NCI-H1105 (cell line): ENCODE measurements around the gene TACO1.

Source experiments
- DNase-seq: peaks from one replicate; lab custom pipeline; 2025; lab: John Stamatoyannopoulos, UW

Gene TACO1

DNA sequence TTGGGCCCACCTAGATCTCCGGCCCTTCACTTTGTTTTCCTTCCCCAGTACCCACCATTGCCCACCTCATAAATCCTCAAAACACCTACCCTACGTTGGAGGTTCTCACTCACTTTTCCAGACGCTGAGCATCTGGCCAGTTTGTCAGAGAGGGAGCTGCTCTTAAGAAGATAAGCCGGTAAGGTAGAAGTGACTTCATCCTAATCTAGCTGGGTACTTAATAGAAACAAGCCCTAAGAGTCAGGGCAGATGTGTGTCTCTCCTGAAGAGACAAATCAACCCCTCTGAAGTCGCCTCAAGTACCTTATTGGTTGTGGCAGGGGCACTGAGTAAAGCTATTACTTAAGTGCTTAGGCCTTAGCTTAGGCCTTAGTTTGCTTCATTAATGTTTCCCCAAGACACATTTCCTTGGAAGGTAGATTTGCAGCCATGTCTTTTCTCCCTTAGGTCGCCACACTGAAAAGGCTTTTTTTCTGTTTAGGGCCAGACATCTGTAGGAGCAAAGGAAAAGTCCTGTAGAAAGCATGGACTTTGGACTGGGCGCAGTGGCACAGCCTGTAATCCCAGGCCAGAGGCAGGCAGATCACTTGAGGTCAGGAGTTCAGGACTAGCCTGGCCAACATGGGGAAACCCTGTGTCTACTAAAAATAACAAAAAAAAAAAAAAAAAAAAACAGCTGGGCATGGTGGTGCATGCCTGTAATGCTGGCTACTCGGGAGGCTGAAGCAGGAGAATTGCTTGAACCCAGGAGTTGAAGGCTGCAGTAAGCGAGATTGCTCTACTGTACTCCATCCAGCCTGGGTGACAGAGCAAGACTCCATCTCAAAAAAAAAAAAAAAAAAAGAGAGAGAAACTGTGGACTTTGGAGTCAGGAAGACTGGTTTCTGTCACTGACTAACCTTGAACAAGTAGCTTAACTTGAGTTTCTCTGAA, 1.0 kb downstream of the TACO1 start:
- DNase-seq: no peak

- no peak for DNase-seq
These were observed 9.3 kb downstream of the TACO1 start for GRCh38 chr17:63609816-63610573.

- DNase-seq: no peak
These were observed 10.2 kb downstream of the TACO1 start for GRCh38 chr17:63610854-63611253.

DNA sequence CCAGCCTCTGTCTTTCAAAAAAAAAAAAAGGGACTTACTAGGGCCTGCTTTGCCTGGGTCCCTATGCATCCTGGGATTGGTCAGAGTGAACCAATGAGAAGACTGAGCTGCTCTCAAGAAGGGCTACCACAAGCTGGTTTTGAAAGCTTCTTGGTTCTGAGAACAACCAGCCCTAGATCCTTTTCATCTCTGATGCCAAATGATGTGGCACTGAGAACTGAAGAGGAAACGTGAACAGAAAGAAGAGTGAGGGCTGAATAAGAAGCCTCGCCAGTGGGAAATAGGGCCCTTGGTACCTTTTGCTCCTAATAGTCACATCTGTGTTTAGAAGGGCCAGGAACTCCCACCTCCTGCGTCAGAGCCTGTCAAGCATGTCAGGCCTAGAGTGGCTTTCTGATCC, 10.7 kb downstream of the TACO1 start:
- no peak for DNase-seq

DNA sequence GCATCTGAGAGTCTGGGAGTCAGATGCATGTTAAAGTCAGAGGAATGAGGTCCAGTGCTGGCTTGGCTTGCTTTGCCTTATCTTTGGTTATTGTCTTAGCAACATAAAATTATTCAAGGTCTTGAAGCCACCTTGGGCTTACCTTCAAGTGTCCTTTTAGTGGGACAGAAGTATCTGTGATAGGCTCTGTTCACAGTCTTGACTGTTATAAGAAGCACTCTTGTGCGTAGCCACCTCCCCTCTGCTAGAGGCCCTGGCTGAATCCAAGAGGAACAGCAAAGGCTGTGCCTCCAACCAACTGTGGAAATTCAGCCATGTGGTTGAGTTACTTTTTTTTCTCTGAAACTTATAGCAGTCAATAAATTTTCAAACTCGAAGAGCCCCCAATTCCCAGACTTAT, 13.0 kb downstream of the TACO1 start:
- DNase-seq: no peak

DNA sequence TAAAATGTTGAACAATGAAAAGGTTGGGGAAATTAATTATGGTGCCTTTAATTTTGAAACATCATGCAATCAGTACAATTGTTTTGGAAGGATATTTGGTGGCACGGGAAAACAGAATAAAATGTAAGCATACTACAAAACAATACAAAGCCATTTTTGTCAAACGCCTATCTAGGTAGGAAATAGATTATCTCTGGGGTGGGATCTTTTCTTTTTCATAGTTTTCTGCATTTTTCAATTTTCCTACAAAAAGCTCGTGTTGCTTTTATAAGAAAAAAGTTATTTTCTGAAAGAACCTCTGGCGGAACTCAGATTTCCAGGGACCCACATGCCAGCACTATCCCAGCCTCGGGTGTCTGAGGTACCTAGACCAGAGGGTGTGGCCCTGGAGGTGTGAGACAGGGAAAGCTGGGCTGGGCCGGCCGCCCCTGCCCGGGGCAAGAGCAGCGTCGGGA, 20.6 kb downstream of the TACO1 start:
- no peak for DNase-seq

GRCh38 chr17:63621684-63622573, 21.2 kb downstream of the TACO1 start, which contains the start of gene MAP3K3:
Gene MAP3K3, plus strand, starts transcription at chr17:63622417. Its CDS starts 343 bp downstream, at chr17:63622760.
- DNase-seq: peak; percentile 98

DNA sequence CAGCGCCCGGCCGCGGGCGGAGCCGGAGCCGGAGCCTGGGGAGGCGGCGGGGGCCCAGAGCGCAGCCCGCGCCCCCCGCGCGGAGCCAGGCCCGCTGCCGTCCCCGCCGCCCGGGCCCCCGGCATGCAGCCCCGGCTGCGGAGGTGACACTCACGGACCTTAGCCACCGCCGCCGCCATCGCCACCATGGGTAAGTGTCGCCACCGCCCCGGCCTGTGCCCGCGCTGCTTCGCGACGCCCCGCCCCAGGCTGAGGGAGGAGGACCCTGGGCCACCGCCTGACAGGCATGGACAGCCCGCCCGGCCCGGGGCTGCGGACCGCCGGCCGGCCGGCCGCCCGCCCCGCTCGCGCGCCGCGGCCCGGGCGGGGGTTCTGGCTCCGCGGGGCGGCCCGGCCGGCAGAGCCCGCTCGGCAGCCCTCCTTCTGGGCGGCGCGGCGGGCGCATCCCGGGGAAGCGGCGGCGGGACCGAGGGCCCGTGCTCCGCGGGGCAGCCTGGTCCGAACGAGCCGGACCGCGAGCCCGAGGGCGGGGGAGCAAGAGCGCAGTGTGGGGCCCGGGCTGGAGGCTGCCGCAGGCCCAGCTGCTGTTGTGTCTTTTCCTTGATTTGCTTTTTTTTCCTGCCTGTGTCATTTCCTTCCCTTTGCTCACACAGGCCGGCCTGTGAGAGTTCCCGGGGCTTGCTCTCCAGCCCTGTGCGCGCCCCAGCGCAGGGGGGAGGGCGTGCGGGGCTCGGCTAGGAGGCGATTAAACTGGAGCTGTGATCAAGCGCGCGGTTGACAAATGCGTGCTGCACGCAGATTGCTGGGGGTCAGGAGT, 22.1 kb downstream of the TACO1 start:
- peak; percentile 18 for DNase-seq

GRCh38 chr17:63623786-63624530, 23.3 kb downstream of the TACO1 start:
- no peak for DNase-seq

- DNase-seq: no peak
These were observed 23.8 kb downstream of the TACO1 start for GRCh38 chr17:63624531-63624880.

- no peak for DNase-seq
These were observed 26.0 kb downstream of the TACO1 start for GRCh38 chr17:63626551-63627180.

DNA sequence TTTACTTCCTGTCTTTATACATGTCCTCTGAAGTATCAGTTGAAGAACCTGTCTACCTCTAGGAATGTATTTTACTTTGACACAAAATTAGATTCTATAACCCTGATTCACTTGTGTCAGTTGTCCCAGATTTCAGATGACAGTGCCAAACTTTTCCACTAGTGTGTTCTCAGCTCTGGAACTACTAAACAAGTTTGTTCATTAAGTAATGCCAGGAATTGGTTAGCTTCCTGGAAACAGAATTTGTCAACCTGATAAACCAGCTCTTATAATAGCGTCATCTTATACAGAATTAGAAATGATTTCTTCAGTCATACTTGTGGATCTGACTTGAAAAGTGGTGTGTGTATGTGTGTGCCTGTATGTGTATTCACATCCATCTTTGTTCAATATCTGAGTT, 28.9 kb downstream of the TACO1 start:
- DNase-seq: no peak

DNA sequence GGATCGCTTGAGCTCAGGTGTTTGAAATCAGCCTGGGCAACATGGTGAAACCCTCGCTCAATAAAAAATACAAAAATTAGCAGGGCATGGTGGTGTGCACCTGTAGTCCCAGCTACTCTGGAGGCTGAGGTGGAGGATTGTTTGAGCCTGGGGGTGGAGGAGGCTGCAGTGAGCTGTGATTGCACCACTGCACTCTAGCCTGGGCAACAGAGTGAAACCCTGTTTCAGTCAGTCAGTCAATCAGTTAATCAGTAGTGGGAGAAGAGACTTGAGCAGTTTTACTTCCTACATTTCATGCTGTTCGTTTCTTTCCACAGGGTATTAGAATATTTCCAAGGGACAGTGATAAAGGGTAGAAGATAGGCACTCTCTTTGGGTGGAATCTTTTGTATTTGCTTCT, 30.4 kb downstream of the TACO1 start:
- DNase-seq: no peak

DNA sequence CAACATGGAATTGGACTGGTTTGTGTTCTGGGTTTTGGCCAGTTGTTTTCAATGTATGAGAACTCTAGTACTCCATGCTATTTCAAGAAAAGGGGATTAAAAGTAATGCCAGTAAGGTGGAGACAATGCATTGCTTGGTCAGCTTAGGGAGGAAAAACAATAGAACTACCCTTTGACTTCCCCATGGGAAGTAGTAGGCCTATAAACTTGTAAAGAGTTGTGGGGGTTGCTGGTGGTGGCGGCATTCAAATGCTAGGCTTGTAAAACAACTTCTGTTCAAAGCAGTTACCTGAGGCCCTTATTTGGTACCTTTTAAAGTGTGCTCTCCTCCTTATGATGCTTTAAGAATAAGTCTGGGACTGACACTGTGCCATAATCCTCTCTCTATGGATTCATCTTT, 30.9 kb downstream of the TACO1 start:
- no peak for DNase-seq

DNA sequence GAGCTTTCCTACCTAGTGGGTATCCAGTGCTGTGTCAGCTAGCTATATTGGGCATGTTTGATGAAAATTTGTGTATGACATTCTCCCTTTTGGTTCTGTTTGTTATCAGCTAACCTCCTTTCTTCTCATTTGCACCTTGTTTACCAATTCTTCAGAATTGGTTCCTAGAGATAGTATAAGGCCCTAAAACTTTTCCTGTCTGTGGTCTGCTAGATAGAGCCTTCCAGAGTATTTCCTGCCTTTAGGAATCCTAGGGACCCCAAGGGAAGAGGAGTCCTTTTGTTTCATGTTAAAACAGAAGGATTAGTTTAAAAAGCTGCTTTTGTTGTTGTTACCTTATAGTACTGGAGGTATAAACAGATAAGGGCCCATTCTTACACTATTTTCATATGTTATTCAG, 33.0 kb downstream of the TACO1 start:
- DNase-seq: no peak

DNA sequence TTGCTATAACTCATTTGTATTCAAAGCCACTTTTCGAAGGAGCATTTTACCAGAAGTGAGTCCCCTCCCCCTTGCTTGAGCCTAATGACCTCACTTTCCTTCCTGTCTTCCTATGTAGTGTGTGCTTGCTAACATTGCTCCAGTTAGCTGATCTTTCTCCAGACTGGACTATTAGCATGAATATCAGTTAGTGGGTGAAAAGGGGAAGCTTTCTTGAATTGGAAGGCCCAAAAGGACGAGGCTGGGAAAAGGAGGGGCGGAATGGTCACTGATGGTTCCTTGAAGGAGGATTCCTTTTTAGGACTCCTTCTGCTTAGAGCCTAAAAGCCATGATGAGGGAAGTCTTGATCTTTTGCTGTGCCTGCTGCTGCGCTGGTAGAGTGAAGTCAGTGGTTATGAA, 33.5 kb downstream of the TACO1 start:
- DNase-seq: no peak

GRCh38 chr17:63634816-63635215, 34.1 kb downstream of the TACO1 start:
- DNase-seq: no peak

DNA sequence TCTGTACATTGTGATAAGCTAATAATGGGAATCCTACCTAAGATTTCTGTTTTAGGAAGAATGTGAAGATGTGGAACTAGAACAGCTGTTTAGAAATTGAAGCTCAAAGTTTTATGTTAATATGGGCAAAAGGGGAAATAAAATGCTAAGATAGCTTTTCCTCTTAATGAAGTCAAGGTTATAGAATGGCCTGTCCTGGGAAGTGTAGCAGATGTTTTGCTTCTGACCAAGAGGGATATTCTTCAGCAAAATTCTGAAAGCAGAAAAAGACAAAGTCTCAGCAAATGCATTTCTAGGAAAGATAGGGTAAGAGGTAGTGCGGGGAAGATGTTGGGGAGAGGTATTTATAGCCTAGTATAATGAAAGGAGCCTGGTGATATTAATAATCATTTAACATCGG, 34.6 kb downstream of the TACO1 start:
- no peak for DNase-seq

DNA sequence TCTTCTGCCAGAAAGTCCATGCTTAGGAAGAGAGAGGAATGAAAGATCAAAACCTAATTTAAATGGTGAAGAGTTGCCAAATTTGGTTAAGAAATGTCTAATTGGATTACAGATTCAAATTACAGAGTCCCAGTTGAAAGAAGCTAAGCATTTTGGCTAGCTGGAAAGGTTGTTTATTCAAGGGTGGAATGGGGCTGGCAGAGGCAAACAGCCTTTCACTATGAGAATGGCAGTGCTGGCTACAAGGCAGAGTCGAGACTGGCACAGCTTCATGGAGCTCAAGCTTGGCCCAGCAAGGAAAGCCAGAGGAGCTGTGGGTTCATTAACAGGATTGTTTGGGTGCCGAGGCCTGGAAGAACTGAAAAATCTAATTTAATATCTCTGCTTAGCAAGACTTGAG, 35.1 kb downstream of the TACO1 start:
- DNase-seq: no peak

DNA sequence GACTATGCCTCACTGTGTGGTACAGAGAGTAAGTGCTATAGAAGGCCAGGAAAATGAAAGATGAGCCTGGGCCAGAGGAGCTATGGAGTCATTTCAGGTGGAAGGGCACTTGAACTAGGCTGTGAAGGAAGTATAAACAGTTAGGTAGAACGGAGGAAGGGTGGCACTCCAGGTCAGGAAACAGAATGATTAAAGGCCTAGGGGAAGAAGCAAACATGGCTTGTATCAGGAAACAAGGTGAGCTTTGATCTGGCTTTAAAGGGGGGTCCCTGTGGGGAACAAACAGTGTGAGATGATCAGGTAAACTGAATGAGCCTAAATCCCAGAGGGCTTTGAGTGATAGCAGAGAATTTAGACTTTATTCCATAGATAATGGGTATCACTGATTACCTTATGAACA, 38.4 kb downstream of the TACO1 start:
- no peak for DNase-seq
